ENCODE results near the gene FIZ1. TPM values are rescaled to one million over a fixed set of nuclear protein-coding genes. Genes with fewer than 3 reads are reported as not detected.

Gene FIZ1
- total RNA-seq, 4 donors from 2014 or later: 8.3 to 17.3 (median 11.4) TPM

- no peaks in the 10 kb centered on the region for H3K36me3 ChIP-seq
- DNase-seq (ENCODE audit: extremely low spot score): no peak
- H3K9me3 ChIP-seq: no peaks in the 10 kb centered on the region
- H3K4me3 ChIP-seq: no peak overlapping the region
- TF ChIP-seq POLR2AphosphoS5 (IDR thresholded peaks at IDR 0.05): no peak
- TF ChIP-seq EP300 (IDR thresholded peaks at IDR 0.05): no peak
- TF ChIP-seq CTCF (IDR thresholded peaks at IDR 0.05): no peak
- no peak for TF ChIP-seq POLR2A (IDR thresholded peaks at IDR 0.05; ENCODE audit: low read depth)
- intact Hi-C loops (cut with DNase I): no loop called here
- peaks cover 0 to 59% (median 9%) of the 10 kb centered on the region in 4 donors for H3K27me3 ChIP-seq
- 66% methylated on average over 13 of the region's 13 CpGs for WGBS
- H3K4me1 ChIP-seq: peaks cover 0 to 10% (median 6%) of the 10 kb centered on the region in 4 donors
- H3K27ac ChIP-seq (replicated peaks in 1 of 4): no peak overlapping the region
These were observed 45.8 kb downstream of the FIZ1 start for GRCh38 chr19:55553217-55554182.

GRCh38 chr19:55552620-55553019, 46.7 kb downstream of the FIZ1 start:
- no peak for TF ChIP-seq EP300 (IDR thresholded peaks at IDR 0.05)
- TF ChIP-seq POLR2AphosphoS5 (IDR thresholded peaks at IDR 0.05): no peak
- TF ChIP-seq CTCF (IDR thresholded peaks at IDR 0.05): no peak
- TF ChIP-seq POLR2A (IDR thresholded peaks at IDR 0.05; ENCODE audit: low read depth): no peak
- intact Hi-C loops (cut with DNase I): no loop called here
- peaks cover under 1 to 10% (median 8%) of the 10 kb centered on the region in 4 donors for H3K4me1 ChIP-seq
- H3K9me3 ChIP-seq: no peaks in the 10 kb centered on the region
- H3K4me3 ChIP-seq: no peak overlapping the region
- H3K27me3 ChIP-seq: peaks cover 0 to 67% (median 9%) of the 10 kb centered on the region in 4 donors
- DNase-seq (ENCODE audit: extremely low spot score): no peak
- H3K36me3 ChIP-seq: no peaks in the 10 kb centered on the region
- H3K27ac ChIP-seq (replicated peaks in 1 of 4): no peak overlapping the region
- 67% methylated on average over 13 of the region's 13 CpGs for WGBS

DNA sequence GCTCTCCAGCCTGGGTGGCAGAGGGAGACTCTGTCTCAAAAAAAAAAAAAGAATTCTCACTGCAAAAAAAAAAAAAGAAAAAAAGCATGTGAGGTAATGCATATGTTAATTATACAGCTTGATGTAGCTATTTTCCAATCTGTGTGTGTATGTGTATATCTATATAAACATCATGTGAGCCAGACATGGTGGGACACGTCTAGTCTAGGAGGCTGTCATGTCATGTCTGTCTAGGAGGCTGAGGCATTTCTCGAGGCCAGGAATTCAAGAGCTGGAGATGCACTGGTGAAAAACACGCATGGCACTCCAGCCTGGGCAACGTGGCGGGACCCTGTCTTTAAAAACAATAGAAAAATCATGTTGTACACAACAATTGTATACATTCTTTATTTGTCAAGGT, 47.1 kb downstream of the FIZ1 start:
- 76% methylated on average over 5 of the region's 5 CpGs for WGBS
- TF ChIP-seq POLR2A (IDR thresholded peaks at IDR 0.05; ENCODE audit: low read depth): no peak
- no peak for TF ChIP-seq EP300 (IDR thresholded peaks at IDR 0.05)
- no peak for TF ChIP-seq POLR2AphosphoS5 (IDR thresholded peaks at IDR 0.05)
- TF ChIP-seq CTCF (IDR thresholded peaks at IDR 0.05): no peak
- Histone ChIP-seq H3K27ac (replicated peaks in 1 of 4) (no peak overlapping the region), H3K4me3 (no peak overlapping the region), H3K9me3 (no peaks in the 10 kb centered on the region), H3K4me1 (peaks cover 4 to 13% (median 11%) of the 10 kb centered on the region in 4 donors), H3K36me3 (no peaks in the 10 kb centered on the region), H3K27me3 (peaks cover 0 to 72% (median 9%) of the 10 kb centered on the region in 4 donors)
- DNase-seq (ENCODE audit: extremely low spot score): no peak
- intact Hi-C loops (cut with DNase I): no loop called here

GRCh38 chr19:55550321-55550650, 49.0 kb downstream of the FIZ1 start:
- H3K4me3 ChIP-seq: no peak overlapping the region
- no peak overlapping the region for H3K27ac ChIP-seq (replicated peaks in 1 of 4)
- intact Hi-C loops (cut with DNase I): no loop called here
- no peaks in the 10 kb centered on the region for H3K9me3 ChIP-seq
- peaks cover 0 to 89% (median 9%) of the 10 kb centered on the region in 4 donors for H3K27me3 ChIP-seq
- WGBS: 63% methylated on average over 7 of the region's 7 CpGs
- no peaks in the 10 kb centered on the region for H3K36me3 ChIP-seq
- no peak for DNase-seq (ENCODE audit: extremely low spot score)
- peaks cover 23 to 32% (median 30%) of the 10 kb centered on the region in 4 donors for H3K4me1 ChIP-seq
- TF ChIP-seq CTCF (IDR thresholded peaks at IDR 0.05): no peak
- TF ChIP-seq POLR2AphosphoS5 (IDR thresholded peaks at IDR 0.05): no peak
- TF ChIP-seq EP300 (IDR thresholded peaks at IDR 0.05): no peak
- TF ChIP-seq POLR2A (IDR thresholded peaks at IDR 0.05; ENCODE audit: low read depth): no peak

Data from esophagus muscularis mucosa (tissue), 4 donors.